Adrenal gland (tissue), 5 donors: ENCODE measurements around the gene GABRR3.

Experiments used
- CTCF ChIP-seq, 6 experiments: fragments of 450-650 bp in 4 of 6; fragments of 200-600 bp in 2 of 6; sonication (generic) in 1 of 6; IDR thresholded peaks; 1 replicate in 5 of 6; 2 replicates in 1 of 6; pipeline versions ENCODE4 v1.5.1 to v1.8.0; 2016 to 2021; ENCODE audit warnings: antibody characterized with exemption in 6 of 6, mild to moderate bottlenecking in 2 of 6, moderate library complexity in 1 of 6
- POLR2A ChIP-seq, 2 donors: fragments of 450-650 bp; IDR thresholded peaks; one replicate each; pipeline ENCODE4 v1.6.1; 2017; ENCODE audit warnings: antibody characterized with exemption in 2 of 2, mild to moderate bottlenecking in 2 of 2, moderate library complexity in 1 of 2
- donor health status: DM: no; HTN: no; CAD: no.

GRCh38 chr3:98038876-98039275 lies 3.8 kb upstream of the GABRR3 start:
- TF ChIP-seq CTCF (IDR thresholded peaks at IDR 0.05) (no peak), POLR2A (IDR thresholded peaks at IDR 0.05) (no peak)
